ENCODE data around the gene SIN3A. TPM values are rescaled to one million over a fixed set of nuclear protein-coding genes. Genes with fewer than 3 reads are reported as not detected.
A peak's percentile ranks its signal among the peaks of the same experiment; 100 is the strongest.

Gene SIN3A
- total and polyA plus RNA-seq, 9 of the 15 experiments (the other 6 are each of a cell fraction or from before 2014, with no cell fraction given), result 11.1 to 70.3 (median 25.3) TPM

- ChIA-PET CTCF (ENCODE audit: low intra/inter-chr PET ratio) (no interaction called here), POLR2A (interaction anchor here (1.1 kb wide), 1 partner anchor 83 kb away, joined by 3 read pairs; no protein-coding TSS in a partner anchor)
- WGBS (ENCODE audit: insufficient coverage, low coverage, missing lambda C conversion rate), result 65% methylated on average over 9 of the region's 9 CpGs
- TSS peak; percentile 26 for BruUV-seq (replicated peaks)
- Histone ChIP-seq H3K4me3 (no peak overlapping the region), H3K27ac (ENCODE audit: extremely low read depth, low read depth, low read length) (no peak overlapping the region), H3K9ac (ENCODE audit: insufficient read depth in 1 of 2, low read depth in 2 of 2, low read length in 2 of 2) (no peak overlapping the region), H3K9me1 (ENCODE audit: control insufficient read depth, insufficient read depth, low read length) (no peaks in the 10 kb centered on the region), H3K79me2 (ENCODE audit: control insufficient read depth, insufficient read depth, low read length) (no peaks in the 10 kb centered on the region), H3K4me2 (ENCODE audit: insufficient read depth, low read length) (no peak overlapping the region), H3K9me3 (replicated peaks; ENCODE audit: control insufficient read depth, insufficient read depth, low read depth, low read length) (no peaks in the 10 kb centered on the region), H3K27me3 (ENCODE audit: control insufficient read depth in 2 of 2, insufficient read depth in 2 of 2, low read length in 2 of 2) (no peaks in the 10 kb centered on the region), H3K4me1 (replicated peaks in 1 of 2; ENCODE audit: control insufficient read depth in 2 of 2, insufficient read depth in 2 of 2, low read length in 2 of 2) (peaks cover 4 to 31% of the 10 kb centered on the region in 2 experiments; a peak in 3 of 5 replicates), H4K20me1 (replicated peaks; ENCODE audit: control insufficient read depth, insufficient read depth, low read length) (no peaks in the 10 kb centered on the region), H3K36me3 (ENCODE audit: control insufficient read depth, insufficient read depth, low read length) (peaks cover 3% of the 10 kb centered on the region; the same call in 1 of the 3 replicates), H2AFZ (ENCODE audit: low read depth, low read length) (no peak overlapping the region)
- FAIRE-seq (no peak), DNase-seq (ENCODE audit: extremely low read depth in 1 of 4, low spot score in 3 of 4) (no peak), ATAC-seq (no peak)
- intact Hi-C loops (cut with micrococcal nuclease) (no loop called here), in situ Hi-C loops (cut with MboI) (no loop called here)
- no peak for TF ChIP-seq ETV1 (tag; conservative IDR thresholded peaks at IDR 0.05; ENCODE audit: low read depth)
- TF ChIP-seq GATAD2B (IDR thresholded peaks at IDR 0.05; ENCODE audit: borderline replicate concordance), result no peak
- no peak for TF ChIP-seq ZNF583 (CRISPR knock-in tag; IDR thresholded peaks at IDR 0.05)
- 0 out of 2 replicates have a peak, but pooled peaks have one; percentile 18 for TF ChIP-seq POLR2AphosphoS5 (IDR thresholded peaks at IDR 0.05; ENCODE audit: control insufficient read depth, insufficient read depth, low read depth, low read length)
- TF ChIP-seq E2F3 (CRISPR knock-in tag; IDR thresholded peaks at IDR 0.05), result no peak
- TF ChIP-seq ZBTB7A (IDR thresholded peaks at IDR 0.05; ENCODE audit: borderline replicate concordance, control insufficient read depth, low read depth, low read length), result 0 out of 2 replicates have a peak, but pooled peaks have one; percentile 26
- no peak; the same call in 1 of the 2 replicates for TF ChIP-seq POLR2A (conservative IDR thresholded peaks at IDR 0.05)
- no peak for TF ChIP-seq TEAD2 (tag; IDR thresholded peaks at IDR 0.05)
- TF ChIP-seq PHF21A (IDR thresholded peaks at IDR 0.05; ENCODE audit: borderline replicate concordance, low read depth), result no peak
- no peak for TF ChIP-seq ZNF740 (CRISPR knock-in tag; IDR thresholded peaks at IDR 0.05)
- no peak for TF ChIP-seq ZNF740 (tag; IDR thresholded peaks at IDR 0.05)
- no peak for TF ChIP-seq ZBTB40 (IDR thresholded peaks at IDR 0.05)
- no peak for TF ChIP-seq ZBTB40 (CRISPR knock-in tag; IDR thresholded peaks at IDR 0.05)
These were observed 101.5 kb downstream of the SIN3A start for GRCh38 chr15:75349851-75350588.

Data from K562 (cell line).